HG03342 (cell line): ENCODE data around the gene MIDN.

Experiments used
- ATAC-seq: cut with Tn5 transposase; IDR thresholded peaks from one replicate; pipeline ENCODE4 v1.9.1; 2021; ENCODE audit warnings: mild to moderate bottlenecking, moderate library complexity; ENCODE audit not compliant: unreplicated experiment

Gene MIDN

GRCh38 chr19:1308718-1309117 is 60.3 kb downstream of the MIDN start:
- ATAC-seq: no peak
